ENCODE results near the gene LRRN4. TPM values are rescaled to one million over a fixed set of nuclear protein-coding genes. Genes with fewer than 3 reads are reported as not detected.
"Not testable (repeated sequence)": the region's sequence is repeated elsewhere in the genome, so short reads cannot be mapped to it uniquely, and the experiment has no call there.

LRRN4 gene
- polyA plus RNA-seq, 1 donor: 6.3 TPM

DNA sequence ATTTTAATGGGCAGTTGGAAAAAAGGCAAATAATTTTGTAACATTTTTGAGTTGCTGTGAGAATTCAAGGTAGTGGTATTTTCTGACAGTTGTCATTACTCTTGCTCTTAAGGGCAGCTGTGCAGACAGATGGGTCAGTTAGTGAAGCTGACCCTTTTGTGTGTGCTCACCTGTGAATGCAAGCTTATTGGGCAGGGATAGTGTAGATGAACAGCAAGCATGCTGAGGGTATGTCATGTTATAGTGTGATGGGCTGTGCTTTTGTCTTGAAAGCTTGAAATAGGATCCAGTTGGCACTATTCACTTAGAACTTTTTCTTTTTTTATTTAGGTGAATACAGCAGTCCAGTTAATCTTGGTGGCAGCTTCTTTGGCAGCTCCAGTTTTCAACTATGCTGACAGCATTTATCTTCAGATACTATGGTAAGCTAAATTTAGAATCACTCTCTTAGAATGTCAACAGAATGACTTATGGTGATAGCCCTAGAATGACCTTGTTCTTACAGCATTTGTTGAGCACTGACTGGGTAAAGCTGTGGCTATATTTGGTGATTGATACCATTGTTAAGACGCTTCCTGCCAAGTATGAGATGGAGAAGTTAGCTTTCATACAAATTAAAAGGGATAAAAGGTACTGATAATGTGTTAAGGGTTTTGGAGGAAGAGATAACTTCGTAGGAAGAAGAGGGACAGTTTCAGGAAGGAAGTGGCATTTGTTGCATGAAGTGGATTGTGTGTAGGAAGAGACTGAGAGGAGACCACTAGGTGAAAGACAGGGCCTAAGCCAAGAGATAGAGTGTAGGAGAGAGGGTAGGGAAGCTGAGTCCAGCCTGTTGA is 19.5 kb downstream of the LRRN4 start:
- no peaks in the 10 kb centered on the region for H3K27me3 ChIP-seq (ENCODE audit: control insufficient read depth, insufficient read depth, low read length)
- H3K4me1 ChIP-seq (ENCODE audit: control insufficient read depth, insufficient read depth, low read length): no peaks in the 10 kb centered on the region
- DNase-seq: no peak
- WGBS (ENCODE audit: insufficient coverage, low lambda C conversion rate): 86% methylated on average over 1 of the region's 2 CpGs
- H3K36me3 ChIP-seq (ENCODE audit: control insufficient read depth, insufficient read depth, low read length): peaks cover 59% of the 10 kb centered on the region
- H3K27ac ChIP-seq (ENCODE audit: low read length): no peak overlapping the region
- H3K4me3 ChIP-seq (ENCODE audit: low read length): no peak overlapping the region
- no peaks in the 10 kb centered on the region for H3K9me3 ChIP-seq (ENCODE audit: control insufficient read depth, low read depth, low read length)

DNA sequence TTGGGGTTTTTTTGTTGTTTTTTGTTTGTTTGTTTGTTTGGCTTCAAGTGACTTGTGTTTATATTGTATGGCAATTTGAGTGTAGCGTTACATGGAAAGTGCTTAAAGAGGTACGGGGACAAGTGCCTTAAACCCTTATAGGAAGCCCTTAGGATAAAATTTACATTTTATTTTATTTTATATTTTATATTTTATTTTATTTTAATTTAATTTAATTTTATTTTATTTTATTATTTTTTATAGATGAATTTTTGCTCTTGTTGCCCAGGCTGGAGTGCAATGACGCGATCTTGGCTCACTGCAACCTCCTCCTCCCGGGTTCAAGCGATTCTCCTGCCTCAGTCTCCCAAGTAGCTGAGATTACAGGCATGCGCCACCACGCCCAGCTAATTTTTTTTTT is 21.0 kb downstream of the LRRN4 start:
- not testable (repeated sequence) for H3K9me3 ChIP-seq (ENCODE audit: control insufficient read depth, low read depth, low read length); H3K4me3 ChIP-seq (ENCODE audit: low read length); H3K4me1 ChIP-seq (ENCODE audit: control insufficient read depth, insufficient read depth, low read length); H3K27me3 ChIP-seq (ENCODE audit: control insufficient read depth, insufficient read depth, low read length); H3K27ac ChIP-seq (ENCODE audit: low read length); DNase-seq
- 98% methylated on average over 4 of the region's 8 CpGs for WGBS (ENCODE audit: insufficient coverage, low lambda C conversion rate)
- H3K36me3 ChIP-seq (ENCODE audit: control insufficient read depth, insufficient read depth, low read length): peaks cover 53% of the 10 kb centered on the region

DNA sequence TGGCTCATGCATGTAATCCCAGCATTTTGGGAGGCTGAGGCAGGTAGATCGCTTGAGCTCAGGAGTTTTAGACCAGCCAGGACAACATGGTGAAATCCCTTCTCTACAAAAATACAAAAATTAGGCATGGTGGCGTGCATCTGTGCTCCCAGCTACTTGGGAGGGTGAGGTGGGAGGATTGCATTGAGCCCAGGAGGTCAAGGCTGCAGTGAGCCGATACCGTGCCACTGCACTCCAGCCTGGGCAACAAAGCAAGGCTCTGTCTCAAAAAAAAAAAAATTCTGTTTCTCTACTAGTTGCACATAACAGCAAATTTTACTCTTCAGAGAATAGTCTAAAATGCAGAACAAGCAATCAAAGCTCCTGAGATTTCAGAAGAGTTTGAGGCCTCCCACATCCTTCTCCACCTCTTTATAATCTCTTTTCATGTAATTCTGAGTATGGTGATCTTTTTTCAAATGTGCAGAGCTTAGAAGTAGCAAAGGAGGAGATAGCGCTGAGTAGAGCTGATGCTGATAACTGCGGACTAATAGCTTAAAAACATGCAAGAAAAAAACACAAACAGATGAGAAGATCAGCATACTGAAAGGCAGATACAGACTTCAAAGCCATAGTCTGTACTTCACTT is 23.3 kb downstream of the LRRN4 start:
- H3K4me3 ChIP-seq (ENCODE audit: low read length): no peak overlapping the region
- no peaks in the 10 kb centered on the region for H3K4me1 ChIP-seq (ENCODE audit: control insufficient read depth, insufficient read depth, low read length)
- no peaks in the 10 kb centered on the region for H3K9me3 ChIP-seq (ENCODE audit: control insufficient read depth, low read depth, low read length)
- peaks cover 50% of the 10 kb centered on the region for H3K36me3 ChIP-seq (ENCODE audit: control insufficient read depth, insufficient read depth, low read length)
- 100% methylated on average over 3 of the region's 6 CpGs for WGBS (ENCODE audit: insufficient coverage, low lambda C conversion rate)
- DNase-seq: no peak
- no peaks in the 10 kb centered on the region for H3K27me3 ChIP-seq (ENCODE audit: control insufficient read depth, insufficient read depth, low read length)
- no peak overlapping the region for H3K27ac ChIP-seq (ENCODE audit: low read length)

DNA sequence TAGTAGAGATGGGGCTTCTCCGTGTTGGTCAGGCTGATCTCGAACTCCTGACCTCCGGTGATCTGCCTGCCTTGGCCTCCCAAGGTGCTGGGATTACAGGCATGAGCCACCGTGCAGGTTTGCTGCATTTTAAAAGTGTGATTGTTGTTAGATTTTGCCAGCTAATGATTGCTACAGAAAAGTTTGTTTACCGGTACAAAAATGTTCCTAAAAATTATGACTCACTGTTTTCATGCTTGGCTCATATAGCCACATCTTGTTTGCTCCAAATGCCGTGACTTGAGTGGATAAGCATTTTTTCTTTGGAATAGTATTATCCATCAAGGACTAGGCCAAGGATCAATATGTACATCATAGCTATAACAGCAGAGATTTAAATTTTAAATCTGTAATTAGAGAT is 24.3 kb downstream of the LRRN4 start:
- no peaks in the 10 kb centered on the region for H3K9me3 ChIP-seq (ENCODE audit: control insufficient read depth, low read depth, low read length)
- peaks cover 53% of the 10 kb centered on the region for H3K36me3 ChIP-seq (ENCODE audit: control insufficient read depth, insufficient read depth, low read length)
- no peak overlapping the region for H3K27ac ChIP-seq (ENCODE audit: low read length)
- DNase-seq: no peak
- no peaks in the 10 kb centered on the region for H3K4me1 ChIP-seq (ENCODE audit: control insufficient read depth, insufficient read depth, low read length)
- H3K27me3 ChIP-seq (ENCODE audit: control insufficient read depth, insufficient read depth, low read length): no peaks in the 10 kb centered on the region
- 100% methylated on average over 1 of the region's 6 CpGs for WGBS (ENCODE audit: insufficient coverage, low lambda C conversion rate)
- no peak overlapping the region for H3K4me3 ChIP-seq (ENCODE audit: low read length)

DNA sequence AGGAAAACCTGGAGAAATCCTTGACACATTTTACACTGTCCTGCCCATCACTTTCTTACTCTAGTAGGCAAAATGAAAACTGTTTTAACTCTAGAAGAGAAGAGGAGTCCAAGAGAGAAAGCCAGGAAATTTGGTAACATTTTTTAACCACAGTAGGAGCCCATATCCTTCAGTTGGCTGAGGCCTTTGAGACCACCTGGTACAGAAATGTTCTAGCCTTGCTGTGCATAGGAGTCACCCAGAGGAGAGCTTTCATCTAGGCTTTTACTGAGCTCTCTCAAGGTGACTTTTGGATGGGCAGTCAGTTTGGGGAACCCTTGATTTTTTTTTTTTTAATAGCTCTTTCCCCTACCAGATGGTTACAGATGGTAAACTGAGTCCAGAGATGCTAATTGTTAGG is 25.0 kb downstream of the LRRN4 start:
- Histone ChIP-seq H3K9me3 (ENCODE audit: control insufficient read depth, low read depth, low read length) (no peaks in the 10 kb centered on the region), H3K27me3 (ENCODE audit: control insufficient read depth, insufficient read depth, low read length) (no peaks in the 10 kb centered on the region), H3K4me1 (ENCODE audit: control insufficient read depth, insufficient read depth, low read length) (no peaks in the 10 kb centered on the region), H3K36me3 (ENCODE audit: control insufficient read depth, insufficient read depth, low read length) (peaks cover 53% of the 10 kb centered on the region), H3K27ac (ENCODE audit: low read length) (no peak overlapping the region), H3K4me3 (ENCODE audit: low read length) (no peak overlapping the region)
- DNase-seq: no peak

DNA sequence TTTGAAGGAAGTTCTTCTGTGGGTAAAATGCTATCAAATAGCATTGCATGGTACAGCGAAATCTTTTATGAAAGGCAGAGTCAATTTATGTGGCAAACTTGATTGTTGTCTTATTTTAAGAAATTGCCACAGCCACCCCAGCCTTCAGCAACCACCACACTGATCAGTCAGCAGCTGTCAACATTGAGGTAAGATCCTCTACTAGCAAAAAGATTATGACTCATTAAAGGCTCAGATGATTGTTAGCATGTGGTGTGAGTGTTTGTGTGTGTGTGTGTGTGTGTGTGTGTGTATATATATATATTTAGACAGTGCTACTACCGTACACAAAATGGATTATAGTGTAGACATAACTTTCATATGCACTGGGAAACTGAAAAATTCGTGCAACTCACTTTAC is 27.8 kb downstream of the LRRN4 start:
- Histone ChIP-seq H3K36me3 (ENCODE audit: control insufficient read depth, insufficient read depth, low read length) (peaks cover 48% of the 10 kb centered on the region), H3K27ac (ENCODE audit: low read length) (no peak overlapping the region), H3K27me3 (ENCODE audit: control insufficient read depth, insufficient read depth, low read length) (no peaks in the 10 kb centered on the region), H3K4me1 (ENCODE audit: control insufficient read depth, insufficient read depth, low read length) (no peaks in the 10 kb centered on the region), H3K9me3 (ENCODE audit: control insufficient read depth, low read depth, low read length) (no peaks in the 10 kb centered on the region), H3K4me3 (ENCODE audit: low read length) (no peak overlapping the region)
- no peak for DNase-seq
- WGBS (ENCODE audit: insufficient coverage, low lambda C conversion rate): no CpG with 5 or more reads among the region's 3 CpGs

DNA sequence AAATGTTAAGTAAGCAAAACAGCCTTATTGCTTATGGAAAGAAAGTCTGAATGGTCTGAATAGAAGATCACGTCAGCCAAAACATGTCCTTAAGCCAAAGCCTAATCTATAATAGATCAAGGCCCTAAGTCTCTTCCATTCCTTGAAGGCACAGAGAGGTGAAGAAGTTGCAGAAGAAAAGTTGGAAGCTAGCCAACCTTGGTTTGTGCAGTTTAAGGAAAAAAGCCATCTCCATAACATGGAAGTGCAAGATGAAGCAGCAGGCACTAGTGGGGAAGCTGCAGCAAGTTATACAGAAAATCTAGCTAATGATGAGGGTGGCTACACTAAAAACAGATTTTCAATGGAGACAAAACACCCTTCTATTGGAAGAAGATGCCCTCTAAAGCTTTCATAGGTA is 29.1 kb downstream of the LRRN4 start:
- Histone ChIP-seq H3K4me1 (ENCODE audit: control insufficient read depth, insufficient read depth, low read length) (no peaks in the 10 kb centered on the region), H3K9me3 (ENCODE audit: control insufficient read depth, low read depth, low read length) (no peaks in the 10 kb centered on the region), H3K27ac (ENCODE audit: low read length) (no peak overlapping the region), H3K27me3 (ENCODE audit: control insufficient read depth, insufficient read depth, low read length) (no peaks in the 10 kb centered on the region), H3K4me3 (ENCODE audit: low read length) (no peak overlapping the region), H3K36me3 (ENCODE audit: control insufficient read depth, insufficient read depth, low read length) (peaks cover 47% of the 10 kb centered on the region)
- 100% methylated on average over 1 of the region's 1 CpG for WGBS (ENCODE audit: insufficient coverage, low lambda C conversion rate)
- DNase-seq: no peak

DNA sequence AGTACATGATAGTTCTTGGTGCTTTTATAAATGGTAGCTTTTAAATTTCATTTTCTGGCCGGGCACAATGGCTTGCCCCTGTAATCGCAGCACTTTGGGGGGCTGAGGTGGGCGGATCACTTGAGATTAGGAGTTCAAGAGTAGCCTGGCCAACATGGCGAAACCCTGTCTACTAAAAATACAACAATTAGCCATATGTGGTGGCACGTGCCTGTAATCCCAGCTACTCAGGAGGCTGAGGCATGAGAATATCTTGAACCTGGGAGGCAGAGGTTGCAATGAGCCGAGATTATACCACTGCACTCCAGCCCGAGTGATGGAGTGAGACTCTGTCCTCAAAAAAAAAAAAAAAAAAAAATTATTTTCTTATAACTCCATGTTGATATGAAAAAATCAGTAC is 36.0 kb downstream of the LRRN4 start:
- Histone ChIP-seq H3K27me3 (ENCODE audit: control insufficient read depth, insufficient read depth, low read length) (no peaks in the 10 kb centered on the region), H3K4me3 (ENCODE audit: low read length) (no peak overlapping the region), H3K27ac (ENCODE audit: low read length) (no peak overlapping the region), H3K36me3 (ENCODE audit: control insufficient read depth, insufficient read depth, low read length) (peaks cover 40% of the 10 kb centered on the region), H3K4me1 (ENCODE audit: control insufficient read depth, insufficient read depth, low read length) (no peaks in the 10 kb centered on the region), H3K9me3 (ENCODE audit: control insufficient read depth, low read depth, low read length) (no peaks in the 10 kb centered on the region)
- DNase-seq: no peak
- WGBS (ENCODE audit: insufficient coverage, low lambda C conversion rate): 100% methylated on average over 1 of the region's 7 CpGs

DNA sequence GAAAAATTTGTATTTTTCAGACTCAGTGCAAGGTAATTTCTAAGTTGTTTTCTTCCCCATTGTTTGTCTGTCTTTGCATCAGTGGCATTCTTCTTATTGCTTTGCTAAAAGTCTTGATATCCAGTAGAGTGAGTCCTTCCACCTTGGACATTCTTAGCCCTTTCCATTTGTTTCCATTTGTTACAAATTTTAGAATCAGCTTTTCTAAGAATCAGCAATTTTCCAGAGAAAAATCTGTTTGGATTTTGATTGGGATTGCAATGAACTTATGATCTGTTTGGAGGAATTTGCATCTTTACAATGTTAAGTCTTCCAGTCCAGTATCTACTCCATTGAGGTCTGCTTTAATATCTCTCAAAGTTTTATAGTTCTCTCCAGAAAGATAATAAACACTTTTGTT is 36.4 kb downstream of the LRRN4 start:
- Histone ChIP-seq H3K27me3 (ENCODE audit: control insufficient read depth, insufficient read depth, low read length) (no peaks in the 10 kb centered on the region), H3K9me3 (ENCODE audit: control insufficient read depth, low read depth, low read length) (no peaks in the 10 kb centered on the region), H3K27ac (ENCODE audit: low read length) (no peak overlapping the region), H3K4me3 (ENCODE audit: low read length) (no peak overlapping the region), H3K36me3 (ENCODE audit: control insufficient read depth, insufficient read depth, low read length) (peaks cover 42% of the 10 kb centered on the region), H3K4me1 (ENCODE audit: control insufficient read depth, insufficient read depth, low read length) (no peaks in the 10 kb centered on the region)
- no peak for DNase-seq

DNA sequence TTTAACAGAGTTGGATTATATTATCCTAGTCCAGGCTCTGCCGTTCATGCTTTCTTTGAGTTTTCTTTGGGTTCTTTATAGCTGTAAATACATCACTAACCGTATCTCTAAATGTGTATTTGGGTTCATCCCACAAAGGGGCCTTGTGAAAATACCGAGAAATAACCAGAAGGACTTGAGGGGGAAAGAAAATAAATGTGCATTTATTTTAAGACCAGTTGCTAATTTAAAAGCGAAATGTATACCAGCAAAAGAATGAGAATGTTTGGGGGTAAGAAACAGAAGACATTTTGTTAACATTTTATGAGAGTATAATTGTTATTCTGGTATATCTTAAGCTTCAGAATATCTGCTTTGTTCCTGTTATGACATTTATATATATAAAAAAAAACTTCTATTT is 38.9 kb downstream of the LRRN4 start:
- no peak overlapping the region for H3K27ac ChIP-seq (ENCODE audit: low read length)
- 100% methylated on average over 2 of the region's 4 CpGs for WGBS (ENCODE audit: insufficient coverage, low lambda C conversion rate)
- H3K9me3 ChIP-seq (ENCODE audit: control insufficient read depth, low read depth, low read length): no peaks in the 10 kb centered on the region
- peaks cover 59% of the 10 kb centered on the region for H3K36me3 ChIP-seq (ENCODE audit: control insufficient read depth, insufficient read depth, low read length)
- H3K4me3 ChIP-seq (ENCODE audit: low read length): no peak overlapping the region
- no peaks in the 10 kb centered on the region for H3K4me1 ChIP-seq (ENCODE audit: control insufficient read depth, insufficient read depth, low read length)
- H3K27me3 ChIP-seq (ENCODE audit: control insufficient read depth, insufficient read depth, low read length): no peaks in the 10 kb centered on the region
- no peak for DNase-seq

DNA sequence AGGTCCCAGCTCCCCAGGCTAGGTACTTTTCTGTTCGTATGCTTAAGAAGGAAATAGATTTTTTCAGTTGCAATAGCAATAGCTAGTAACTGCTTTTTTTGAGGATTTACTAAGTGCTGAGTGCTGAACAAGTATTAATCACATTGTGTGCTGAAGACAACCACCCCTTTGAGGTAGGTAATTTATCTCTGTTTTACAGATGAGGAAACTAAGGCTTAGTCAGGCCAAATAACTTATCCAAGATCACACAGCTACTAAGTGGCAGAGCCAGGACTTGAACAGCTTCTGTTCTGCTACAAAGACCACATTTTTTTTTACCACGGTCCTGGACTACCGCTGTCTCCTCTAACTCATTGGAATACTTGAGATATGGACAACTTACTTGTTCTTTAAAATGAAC is 39.8 kb downstream of the LRRN4 start:
- no peaks in the 10 kb centered on the region for H3K4me1 ChIP-seq (ENCODE audit: control insufficient read depth, insufficient read depth, low read length)
- H3K9me3 ChIP-seq (ENCODE audit: control insufficient read depth, low read depth, low read length): no peaks in the 10 kb centered on the region
- H3K27ac ChIP-seq (ENCODE audit: low read length): no peak overlapping the region
- no peak for DNase-seq
- peaks cover 62% of the 10 kb centered on the region for H3K36me3 ChIP-seq (ENCODE audit: control insufficient read depth, insufficient read depth, low read length)
- H3K27me3 ChIP-seq (ENCODE audit: control insufficient read depth, insufficient read depth, low read length): no peaks in the 10 kb centered on the region
- whole genome bisulfite sequencing (ENCODE audit: insufficient coverage, low lambda C conversion rate): 100% methylated on average over 2 of the region's 3 CpGs
- no peak overlapping the region for H3K4me3 ChIP-seq (ENCODE audit: low read length)
